ENCODE data around the gene POGK. TPM values are rescaled to one million over a fixed set of nuclear protein-coding genes. Genes with fewer than 3 reads are reported as not detected.

The POGK gene
- total and polyA plus RNA-seq, 9 of the 15 experiments (the other 6 are each of a cell fraction or from before 2014, with no cell fraction given): 6.1 to 44.5 (median 24.3) TPM

DNA sequence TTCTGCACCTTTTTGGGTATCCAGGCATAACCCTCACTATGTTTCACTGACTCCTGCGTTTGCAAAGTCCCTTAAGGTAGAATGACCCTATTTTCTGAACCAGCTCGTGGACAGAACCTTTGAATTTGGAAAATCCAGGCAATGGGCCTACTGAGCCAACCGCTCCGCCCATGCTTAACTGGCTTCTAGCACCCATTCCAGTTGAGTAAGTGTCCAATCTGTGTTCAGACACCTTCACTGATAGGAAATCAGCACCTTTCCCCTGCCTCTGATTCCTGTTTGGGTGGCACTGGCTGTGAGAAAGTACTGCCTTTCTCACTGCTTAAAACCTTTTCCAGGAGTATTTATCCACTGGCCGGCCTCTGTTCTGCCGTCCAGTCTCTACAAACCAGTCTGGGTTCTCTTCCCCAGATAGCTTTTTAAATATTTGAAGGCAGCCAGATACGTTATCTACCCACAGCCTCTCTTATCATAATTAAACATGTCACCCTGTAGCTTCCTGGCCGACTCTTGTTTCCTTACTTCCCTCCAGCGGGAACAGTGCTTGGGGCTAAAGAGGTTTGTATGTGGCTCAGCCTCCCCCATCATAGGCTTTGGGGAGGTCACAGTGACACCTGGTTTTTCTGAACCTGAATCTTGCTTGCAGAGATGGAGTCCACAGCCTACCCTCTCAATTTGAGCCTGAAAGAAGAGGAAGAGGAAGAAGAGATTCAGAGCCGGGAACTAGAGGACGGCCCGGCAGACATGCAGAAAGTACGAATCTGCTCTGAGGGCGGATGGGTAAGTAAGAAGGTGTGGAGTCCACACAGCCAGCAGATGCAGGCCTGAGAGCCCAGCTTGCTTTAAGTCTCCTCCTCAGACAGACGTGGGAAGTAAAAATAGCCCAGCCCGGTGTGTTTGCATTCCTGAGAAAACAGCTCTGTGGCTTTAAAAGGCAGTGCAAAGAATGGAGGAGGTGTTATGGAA, 1.3 kb downstream of the POGK start (continued):
- TF ChIP-seq CHD1 (IDR thresholded peaks at IDR 0.05; ENCODE audit: low read length) (no peak), PREB (CRISPR knock-in tag; IDR thresholded peaks at IDR 0.05) (no peak), PRMT5 (CRISPR knock-in tag; IDR thresholded peaks at IDR 0.05) (no peak), ARNT (IDR thresholded peaks at IDR 0.05) (no peak), MEF2D (tag; conservative IDR thresholded peaks at IDR 0.05; ENCODE audit: low read depth) (no peak), PCBP2 (IDR thresholded peaks at IDR 0.05; ENCODE audit: low read depth, low read length, poor library complexity, severe bottlenecking) (no peak), ZNF384 (IDR thresholded peaks at IDR 0.05; ENCODE audit: low read depth, low read length) (no peak), BDP1 (IDR thresholded peaks at IDR 0.05; ENCODE audit: insufficient read depth, insufficient read length) (no peak), ZC3H4 (CRISPR knock-in tag; IDR thresholded peaks at IDR 0.05; ENCODE audit: borderline replicate concordance) (no peak), CBX8 (IDR thresholded peaks at IDR 0.05; ENCODE audit: borderline replicate concordance, extremely low read depth, low read depth, low read length, poor library complexity, severe bottlenecking) (no peak), FOXK1 (CRISPR knock-in tag; IDR thresholded peaks at IDR 0.05; ENCODE audit: borderline replicate concordance) (no peak), ATF7 (IDR thresholded peaks at IDR 0.05) (peak; percentile 21; the same call in 1 of the 2 replicates), POLR2G (IDR thresholded peaks at IDR 0.05; ENCODE audit: low read depth, low read length) (no peak), CREB1 (IDR thresholded peaks at IDR 0.05) (no peak), CREB1 (CRISPR knock-in tag; IDR thresholded peaks at IDR 0.05) (no peak), MYBL2 (IDR thresholded peaks at IDR 0.05; ENCODE audit: low read depth) (peak; percentile 48; the same call in 1 of the 2 replicates), MYBL2 (CRISPR knock-in tag; IDR thresholded peaks at IDR 0.05; ENCODE audit: borderline replicate concordance) (no peak), ETV1 (tag; conservative IDR thresholded peaks at IDR 0.05; ENCODE audit: low read depth) (no peak), ZNF57 (CRISPR knock-in tag; IDR thresholded peaks at IDR 0.05) (no peak), ILK (tag; IDR thresholded peaks at IDR 0.05; ENCODE audit: borderline replicate concordance, low read depth) (no peak), CBFA2T3 (IDR thresholded peaks at IDR 0.05) (peak; percentile 88), ZFP36 (IDR thresholded peaks at IDR 0.05; ENCODE audit: low read depth, low read length, partially characterized antibody) (no peak), ZNF76 (CRISPR knock-in tag; IDR thresholded peaks at IDR 0.05; ENCODE audit: borderline replicate concordance) (no peak)
- TF ChIP-seq, protein P1, sequence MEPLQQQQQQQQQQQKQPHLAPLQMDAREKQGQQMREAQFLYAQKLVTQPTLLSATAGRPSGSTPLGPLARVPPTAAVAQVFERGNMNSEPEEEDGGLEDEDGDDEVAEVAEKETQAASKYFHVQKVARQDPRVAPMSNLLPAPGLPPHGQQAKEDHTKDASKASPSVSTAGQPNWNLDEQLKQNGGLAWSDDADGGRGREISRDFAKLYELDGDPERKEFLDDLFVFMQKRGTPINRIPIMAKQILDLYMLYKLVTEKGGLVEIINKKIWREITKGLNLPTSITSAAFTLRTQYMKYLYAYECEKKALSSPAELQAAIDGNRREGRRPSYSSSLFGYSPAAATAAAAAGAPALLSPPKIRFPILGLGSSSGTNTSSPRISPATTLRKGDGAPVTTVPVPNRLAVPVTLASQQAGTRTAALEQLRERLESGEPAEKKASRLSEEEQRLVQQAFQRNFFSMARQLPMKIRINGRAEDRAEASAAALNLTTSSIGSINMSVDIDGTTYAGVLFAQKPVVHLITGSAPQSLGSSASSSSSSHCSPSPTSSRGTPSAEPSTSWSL (CRISPR knock-in tag; IDR thresholded peaks at IDR 0.05; ENCODE audit: borderline replicate concordance): no peak
- TF ChIP-seq, protein P2, sequence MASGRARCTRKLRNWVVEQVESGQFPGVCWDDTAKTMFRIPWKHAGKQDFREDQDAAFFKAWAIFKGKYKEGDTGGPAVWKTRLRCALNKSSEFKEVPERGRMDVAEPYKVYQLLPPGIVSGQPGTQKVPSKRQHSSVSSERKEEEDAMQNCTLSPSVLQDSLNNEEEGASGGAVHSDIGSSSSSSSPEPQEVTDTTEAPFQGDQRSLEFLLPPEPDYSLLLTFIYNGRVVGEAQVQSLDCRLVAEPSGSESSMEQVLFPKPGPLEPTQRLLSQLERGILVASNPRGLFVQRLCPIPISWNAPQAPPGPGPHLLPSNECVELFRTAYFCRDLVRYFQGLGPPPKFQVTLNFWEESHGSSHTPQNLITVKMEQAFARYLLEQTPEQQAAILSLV (tag; IDR thresholded peaks at IDR 0.05): no peak
